GM18511 (cell line): ENCODE results near the gene FHOD1.

Experiments used
- ATAC-seq: cut with Tn5 transposase; IDR thresholded peaks from one replicate; pipeline ENCODE4 v1.9.1; 2021; ENCODE audit warnings: mild to moderate bottlenecking, moderate library complexity; ENCODE audit not compliant: unreplicated experiment

FHOD1 gene

DNA sequence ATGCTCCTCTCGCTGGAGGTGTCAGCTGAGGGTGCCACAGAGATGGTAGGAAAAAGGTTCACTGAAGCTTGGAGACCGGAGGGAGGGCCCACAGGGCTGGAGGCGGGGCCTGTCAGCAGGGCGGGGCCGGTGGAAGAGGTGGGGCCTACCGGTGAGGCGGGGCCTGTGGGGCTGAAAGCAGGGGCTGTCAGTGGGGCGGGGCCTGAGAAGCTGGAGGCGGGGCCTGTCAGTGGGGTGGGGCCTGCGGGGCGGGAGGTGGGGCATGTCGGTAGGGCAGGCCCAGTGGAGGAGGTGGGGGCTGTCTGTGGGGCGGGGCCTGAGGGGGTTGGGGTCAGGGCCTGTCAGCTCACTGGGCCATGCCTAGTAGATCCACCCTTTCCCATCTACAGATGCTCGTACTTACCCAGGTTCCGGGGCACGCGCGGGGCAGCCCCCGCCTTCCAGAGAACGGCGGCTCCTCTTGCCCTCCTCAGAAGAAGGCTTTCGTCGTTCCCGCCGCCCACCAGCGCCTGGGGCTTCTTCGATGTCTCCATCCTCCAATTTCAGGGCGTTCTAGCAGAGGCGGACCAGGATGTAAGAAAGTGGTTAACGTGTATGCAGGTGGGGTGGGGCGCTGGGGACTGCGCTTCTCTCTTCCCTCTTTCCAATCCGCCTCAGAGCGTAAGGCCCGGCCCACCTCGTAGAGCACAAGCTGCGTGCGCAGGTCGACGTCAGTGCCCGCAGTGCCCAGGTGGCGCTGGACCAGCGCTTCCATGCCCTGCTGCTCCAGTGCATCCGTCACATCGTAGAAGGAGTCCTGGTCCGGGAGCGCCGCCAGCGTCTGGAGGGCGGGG is 10.5 kb downstream of the FHOD1 start:
- no peak for ATAC-seq

DNA sequence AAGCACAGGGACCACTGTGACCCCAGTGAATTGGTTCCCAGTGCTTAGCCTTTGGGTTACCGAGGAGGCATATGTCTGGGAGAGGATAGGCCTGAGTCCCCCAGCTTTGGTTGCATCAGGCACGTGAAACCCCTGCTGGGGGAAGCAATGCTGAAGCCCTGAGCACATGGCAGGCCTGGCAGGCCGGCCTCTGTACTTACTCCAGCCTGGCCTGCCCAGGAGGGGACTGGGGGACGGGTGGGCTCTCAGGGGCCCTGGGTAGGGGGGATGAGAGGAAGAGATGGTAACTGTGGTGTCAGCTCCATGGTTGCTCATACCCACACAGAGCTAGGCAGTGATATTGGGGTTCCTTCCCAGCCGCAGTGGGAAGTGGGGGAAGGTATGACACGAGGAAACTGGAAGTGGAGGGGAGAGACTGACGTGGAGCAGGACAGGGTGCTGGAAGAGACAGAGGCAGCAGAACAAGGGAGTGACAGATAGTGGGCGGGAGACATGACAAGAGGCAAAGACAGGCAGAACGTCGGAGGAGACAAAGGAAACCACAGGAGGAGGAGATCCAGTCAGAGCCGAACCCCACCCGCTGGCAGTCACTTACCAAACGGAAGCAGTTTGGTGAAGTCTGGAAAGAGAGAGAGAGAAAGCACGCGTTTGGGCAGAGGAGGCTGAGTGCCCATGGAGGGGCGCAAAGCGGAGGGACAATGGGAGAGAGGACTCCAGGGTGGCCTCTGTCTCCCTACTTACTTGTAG is 11.3 kb downstream of the FHOD1 start:
- ATAC-seq = no peak

DNA sequence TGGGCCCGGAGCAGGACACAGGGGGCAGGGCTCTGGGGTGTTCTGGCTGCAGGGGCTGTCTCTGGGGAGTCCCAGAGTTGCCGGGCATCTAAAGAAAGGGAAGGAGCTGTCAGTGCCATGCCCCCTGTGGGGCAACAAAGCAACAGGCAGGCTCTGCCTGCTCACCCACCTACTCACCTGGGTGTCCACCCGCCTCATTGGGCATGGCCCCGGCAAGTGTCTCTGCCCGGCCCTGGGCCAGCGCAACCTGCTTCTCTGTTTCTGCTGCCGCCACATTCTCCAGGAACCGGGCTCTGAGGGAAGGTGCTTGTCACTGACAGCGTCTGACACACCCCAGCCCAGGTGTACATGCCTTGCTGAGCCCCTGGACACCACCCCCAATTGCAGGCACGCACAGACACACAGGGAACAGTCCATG is 13.1 kb downstream of the FHOD1 start:
- ATAC-seq = no peak

DNA sequence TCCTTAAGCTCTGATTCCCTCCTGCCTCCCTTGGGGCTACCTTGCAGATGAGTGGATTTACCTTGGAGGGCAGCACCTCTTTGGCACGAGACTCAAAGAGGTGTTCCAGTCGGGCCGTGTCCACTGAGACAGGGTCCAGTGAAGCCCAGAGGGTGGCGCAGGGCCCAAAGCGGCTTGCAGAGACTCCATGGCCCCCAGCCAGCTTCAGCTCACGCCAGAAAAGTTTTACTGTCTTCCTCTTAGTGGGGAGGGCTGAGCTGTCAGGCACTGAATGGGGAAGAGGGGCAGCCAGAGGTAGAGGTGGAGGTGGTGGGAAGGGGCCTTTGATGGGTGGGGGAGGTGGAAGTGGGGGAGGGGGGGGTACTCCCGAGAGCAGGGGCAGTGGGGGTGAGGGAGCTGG is 13.7 kb downstream of the FHOD1 start:
- no peak for ATAC-seq

DNA sequence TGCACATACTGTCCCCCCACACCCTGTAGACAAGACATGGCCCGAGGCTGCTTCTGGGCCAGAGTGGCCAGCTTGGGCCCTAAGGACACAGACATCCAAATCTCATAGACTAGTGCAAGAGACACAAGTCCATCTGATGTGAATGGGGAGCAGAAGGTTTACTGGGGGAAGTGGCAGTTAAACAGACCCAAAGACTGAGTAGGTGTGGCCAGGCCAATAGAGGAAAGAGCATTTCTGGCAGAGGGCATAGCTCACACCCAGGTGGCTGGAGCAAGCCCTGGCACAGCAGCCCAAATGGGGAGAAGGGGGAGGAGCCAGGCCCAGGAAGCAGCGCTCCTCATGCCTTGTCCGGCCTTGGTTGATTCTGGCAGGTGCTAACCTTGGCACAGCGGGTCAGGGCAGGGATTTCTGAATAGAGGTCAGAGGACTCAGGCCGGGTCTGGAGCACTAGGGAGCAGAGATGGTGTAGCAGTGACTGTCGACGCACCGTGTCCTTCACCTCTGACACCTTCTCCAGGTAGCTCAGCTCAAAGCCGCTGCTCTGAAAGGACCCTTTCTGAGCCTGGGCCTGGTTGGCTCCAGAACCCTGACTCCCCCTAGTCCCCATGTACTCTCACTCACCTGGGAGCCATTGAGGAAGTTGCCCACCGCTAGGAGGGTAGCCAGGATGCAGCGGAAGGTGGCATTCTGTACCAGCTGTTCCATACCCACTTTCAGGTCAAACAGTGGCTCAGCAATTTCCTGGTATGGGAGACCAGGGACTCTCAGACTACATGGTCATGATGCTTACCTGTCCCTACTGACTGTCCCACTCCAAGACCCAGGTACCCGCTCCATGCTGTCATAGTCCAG is 16.2 kb downstream of the FHOD1 start:
- no peak for ATAC-seq

DNA sequence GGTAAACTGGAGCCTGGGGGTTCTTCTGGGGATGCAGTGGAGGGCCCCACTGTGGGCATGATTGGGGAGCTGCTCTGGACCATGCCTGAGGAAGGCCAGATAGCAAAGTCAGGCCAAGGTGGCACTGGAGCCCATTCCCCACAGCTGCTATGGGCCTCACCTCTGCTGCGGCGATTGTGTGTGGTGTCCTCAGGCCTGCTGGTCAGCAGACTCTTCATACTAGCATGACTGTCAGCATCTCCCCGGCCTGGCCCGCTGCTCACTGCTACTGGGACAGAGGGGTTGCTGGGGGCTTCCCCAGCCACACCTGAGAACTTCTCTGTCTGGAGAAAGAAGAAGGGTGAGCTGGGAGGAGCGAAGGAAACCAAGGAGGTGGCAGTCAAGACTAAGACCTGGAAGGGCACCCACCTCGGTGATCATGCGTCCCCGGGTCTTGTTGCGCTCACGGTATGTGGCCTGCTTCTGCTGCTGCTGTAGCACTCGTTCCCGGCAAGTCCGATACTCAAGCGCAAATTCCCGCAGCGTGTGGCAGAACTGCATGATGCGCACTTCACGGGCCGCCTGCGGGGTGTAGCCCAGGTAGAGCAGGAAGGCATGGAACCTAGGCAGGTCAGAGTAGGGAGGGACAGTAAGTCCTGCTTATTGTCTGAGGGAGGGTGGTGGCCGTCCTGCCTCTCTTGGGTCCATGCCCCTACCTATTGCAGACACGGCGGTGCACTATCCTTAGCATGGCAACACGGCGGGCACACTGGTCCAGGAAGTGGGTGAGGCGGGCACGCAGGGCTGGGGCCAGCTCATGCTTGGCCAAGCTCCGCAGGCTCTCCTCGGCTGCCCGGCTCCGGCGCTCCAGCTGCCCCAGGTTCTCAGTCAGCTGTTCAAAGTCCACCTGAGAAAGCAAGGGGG is 17.1 kb downstream of the FHOD1 start:
- no peak for ATAC-seq

DNA sequence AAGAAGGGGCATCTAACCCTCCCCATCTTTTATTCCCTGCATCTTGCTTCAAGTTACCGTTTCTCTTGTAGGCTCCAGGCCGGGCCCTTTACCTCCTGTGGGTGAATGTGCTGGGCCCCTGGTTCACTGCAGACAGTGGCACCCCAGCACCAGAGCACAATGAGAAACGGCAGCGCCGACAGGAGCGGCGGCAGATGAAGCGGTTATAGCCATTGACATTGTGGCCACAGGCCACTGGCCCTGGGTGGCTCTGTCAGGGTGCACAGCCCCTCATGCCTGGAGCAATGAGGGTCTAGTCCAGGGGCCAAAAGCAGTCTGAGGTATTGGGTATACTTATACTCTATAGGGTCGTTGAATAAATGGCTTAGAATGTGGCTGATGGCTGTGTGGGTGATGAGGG is 18.4 kb downstream of the FHOD1 start:
- ATAC-seq = no peak

DNA sequence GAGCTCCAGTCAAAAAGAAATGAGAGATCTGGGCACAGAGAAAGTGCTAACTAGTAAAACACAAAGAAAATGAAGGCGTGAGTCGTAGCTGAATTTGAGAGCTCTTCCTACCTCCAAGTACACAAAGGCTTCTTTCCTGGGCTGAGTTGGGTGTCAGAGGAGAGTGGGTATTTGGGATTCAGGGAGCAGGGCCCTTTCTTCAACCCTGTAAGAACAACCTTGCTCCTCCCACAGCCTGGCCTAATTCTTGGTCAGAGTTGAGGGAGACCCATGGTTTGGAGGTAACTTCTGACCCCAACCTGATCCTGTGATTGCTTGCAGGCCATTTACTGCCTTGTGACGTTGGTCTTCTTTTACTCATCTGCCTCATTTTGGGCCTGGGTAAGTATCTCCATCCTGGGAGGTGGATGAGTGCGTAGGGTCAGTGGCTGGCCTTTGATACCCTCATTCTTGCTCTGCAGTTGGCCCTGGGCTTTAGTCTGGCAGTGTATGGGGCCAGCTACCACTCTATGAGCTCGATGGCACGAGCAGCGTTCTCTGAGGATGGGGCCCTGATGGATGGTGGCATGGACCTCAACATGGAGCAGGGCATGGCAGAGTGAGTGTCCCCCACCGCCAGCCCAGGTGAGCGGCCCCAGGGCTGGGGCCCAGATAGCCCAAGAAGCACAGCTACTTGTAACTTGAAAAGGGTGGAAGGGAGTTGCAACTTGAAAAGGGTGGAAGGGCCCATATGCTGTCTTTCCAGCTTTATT is 19.1 kb downstream of the FHOD1 start:
- ATAC-seq = no peak

DNA sequence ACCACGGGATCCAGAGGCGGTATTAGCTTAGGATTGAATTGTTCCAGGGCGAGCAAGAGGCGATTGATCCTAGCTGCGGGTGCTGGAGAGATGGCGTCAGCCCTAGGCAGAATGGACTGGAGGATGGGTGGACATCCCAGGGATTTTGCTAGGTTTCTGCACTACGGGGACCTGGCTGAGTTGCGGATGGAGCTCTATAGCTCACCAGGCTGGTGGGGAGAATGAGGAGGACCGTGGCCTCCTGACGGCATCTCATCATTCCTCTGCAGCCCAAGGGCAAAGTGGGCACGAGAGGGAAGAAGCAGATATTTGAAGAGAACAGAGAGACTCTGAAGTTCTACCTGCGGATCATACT is 19.7 kb downstream of the FHOD1 start:
- ATAC-seq = no peak

DNA sequence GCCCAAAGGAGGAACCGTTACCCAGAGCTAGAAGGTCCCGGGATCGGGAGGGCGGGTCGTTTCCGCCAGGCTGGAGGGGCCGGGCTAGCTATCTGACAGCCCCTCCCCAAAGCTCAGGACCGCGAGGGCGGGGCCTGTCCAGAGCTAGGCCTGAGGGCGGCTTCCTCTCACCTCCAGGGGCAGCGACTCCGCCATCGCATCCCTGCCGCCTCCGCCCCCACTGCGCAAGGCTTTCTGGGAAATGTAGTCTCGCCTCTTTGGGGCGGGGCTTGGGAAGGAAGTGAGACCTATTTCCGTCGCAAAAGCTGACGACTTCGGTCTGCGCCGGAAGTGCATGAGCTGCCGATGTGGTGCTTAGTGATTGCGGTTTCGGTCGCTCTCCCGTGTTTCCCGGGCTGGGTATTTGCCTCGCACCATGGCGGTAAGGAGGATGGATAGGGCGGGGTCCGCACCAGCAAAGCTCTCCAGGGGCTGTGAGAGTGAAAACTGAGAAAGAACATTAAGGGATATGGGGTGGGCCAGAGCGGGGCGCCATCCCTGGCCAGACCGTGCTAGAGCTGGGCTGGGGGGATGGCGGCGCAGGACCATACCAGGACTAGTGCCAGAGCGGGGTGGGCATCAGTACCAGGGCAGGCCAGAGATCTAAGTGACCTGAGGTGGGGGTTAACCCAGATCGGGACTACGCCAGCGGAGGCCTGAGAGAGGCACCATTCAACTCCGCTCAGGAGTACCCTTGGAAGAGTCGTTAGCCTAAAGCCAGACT is 20.3 kb downstream of the FHOD1 start, which contains the start of gene TMEM208:
Gene TMEM208 (plus strand): TSS at position 327 of the 763 bp plus-strand sequence. CDS start 89 bp downstream, at position 416.
- ATAC-seq = peak; percentile 98

DNA sequence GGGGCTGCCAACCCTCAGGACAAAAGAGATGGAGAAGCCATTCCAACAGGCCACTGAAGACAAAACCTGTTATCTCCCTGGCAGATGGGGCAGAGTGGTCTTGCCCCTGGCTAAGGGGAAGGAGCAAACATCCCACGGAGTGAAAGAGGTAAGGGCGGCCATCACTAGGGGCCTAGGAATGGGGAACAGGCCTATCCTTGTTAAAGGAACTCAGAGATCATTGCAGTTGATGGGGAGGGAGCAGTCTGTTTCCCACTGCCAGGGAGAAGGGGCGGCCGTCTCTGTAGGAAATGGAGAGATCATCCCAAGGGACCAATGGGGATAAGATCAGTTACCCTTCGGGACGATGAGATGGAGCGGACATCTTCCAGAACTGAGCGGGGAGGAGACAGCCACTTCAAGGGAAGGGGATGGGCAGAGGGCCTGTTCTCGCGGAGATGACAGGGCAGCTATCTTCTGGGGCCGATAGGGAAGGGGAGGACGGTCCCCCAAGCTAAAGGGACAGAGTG is 20.9 kb downstream of the FHOD1 start:
- no peak for ATAC-seq

DNA sequence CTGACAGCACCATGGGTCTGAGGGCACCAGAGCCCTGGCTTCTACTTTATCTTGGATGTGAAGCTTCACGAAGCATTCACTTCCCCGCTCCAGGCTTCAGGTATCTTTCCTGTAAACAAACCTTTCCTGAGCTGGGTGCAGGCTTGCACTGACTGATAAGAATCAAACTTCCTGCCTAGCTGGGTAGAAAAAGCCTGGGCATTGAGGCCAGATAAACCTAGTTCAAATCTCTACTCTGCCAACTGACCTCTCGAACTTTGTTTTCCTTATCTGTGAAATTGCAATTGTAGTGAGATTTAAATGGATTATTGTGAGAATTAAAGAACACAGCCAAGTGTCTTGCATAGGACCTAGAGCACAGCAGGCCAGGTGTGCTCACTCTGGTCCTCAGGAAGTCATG is 23.3 kb downstream of the FHOD1 start:
- no peak for ATAC-seq

DNA sequence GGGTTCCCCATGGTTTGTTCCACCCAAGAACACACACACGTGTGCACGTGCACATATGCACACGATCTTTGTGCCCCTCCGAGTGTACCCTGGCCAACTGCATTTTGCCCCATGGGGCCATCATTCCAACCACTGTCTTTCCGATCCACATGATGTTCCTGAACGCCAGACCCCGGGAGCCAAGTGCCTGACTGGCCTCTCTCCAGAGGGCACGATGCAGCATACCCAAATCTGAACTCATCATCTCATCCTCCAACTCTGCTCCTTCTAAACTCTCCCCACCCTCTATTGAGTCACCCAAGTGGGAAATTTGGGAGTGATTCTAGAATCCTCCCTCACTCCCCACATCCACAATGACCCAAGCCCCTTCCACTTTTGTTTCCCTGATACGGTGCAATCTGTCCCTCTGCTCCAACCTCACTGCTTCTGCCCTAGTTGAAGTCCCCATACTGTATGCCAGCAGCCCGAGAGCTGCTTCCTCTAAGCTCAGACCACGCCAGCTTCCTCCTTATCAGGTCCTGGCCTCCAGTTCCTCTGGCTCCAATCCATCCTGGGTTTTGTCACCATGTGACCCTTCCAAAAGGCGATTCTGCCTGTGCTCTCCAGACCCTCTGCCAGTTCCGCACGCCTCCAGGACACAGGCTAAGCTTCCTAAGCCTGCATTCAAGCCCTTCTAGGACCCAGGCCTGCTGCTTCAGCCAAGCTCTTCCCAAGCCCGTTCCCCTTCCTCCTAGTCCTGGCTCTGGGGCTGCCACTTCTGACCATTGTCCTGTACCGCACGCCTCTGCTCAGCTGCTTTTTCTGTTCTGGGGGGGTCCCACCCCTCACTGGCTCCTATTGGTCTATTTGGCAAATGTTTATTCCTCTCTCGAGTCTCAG is 30.4 kb downstream of the FHOD1 start:
- ATAC-seq = no peak

DNA sequence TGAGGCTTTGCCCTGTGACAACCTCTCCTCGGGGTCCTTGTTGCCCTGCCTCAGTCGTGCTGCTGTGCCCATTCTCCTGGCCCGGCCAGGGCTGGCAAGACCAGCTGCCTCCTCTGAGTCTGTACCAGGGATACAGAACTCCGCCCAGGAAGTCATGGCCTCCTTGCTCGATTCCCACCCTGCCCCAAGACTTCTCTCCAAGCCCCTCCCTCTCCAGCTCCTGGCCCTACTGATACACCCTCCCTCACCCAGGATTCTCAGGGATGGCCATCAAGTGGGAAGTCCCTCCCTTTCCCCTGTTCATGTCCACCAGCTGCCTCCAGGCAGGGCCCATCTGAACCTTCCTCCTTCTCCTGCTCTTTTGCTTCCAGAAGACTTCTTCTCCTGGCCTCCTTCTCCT is 31.6 kb downstream of the FHOD1 start:
- no peak for ATAC-seq

DNA sequence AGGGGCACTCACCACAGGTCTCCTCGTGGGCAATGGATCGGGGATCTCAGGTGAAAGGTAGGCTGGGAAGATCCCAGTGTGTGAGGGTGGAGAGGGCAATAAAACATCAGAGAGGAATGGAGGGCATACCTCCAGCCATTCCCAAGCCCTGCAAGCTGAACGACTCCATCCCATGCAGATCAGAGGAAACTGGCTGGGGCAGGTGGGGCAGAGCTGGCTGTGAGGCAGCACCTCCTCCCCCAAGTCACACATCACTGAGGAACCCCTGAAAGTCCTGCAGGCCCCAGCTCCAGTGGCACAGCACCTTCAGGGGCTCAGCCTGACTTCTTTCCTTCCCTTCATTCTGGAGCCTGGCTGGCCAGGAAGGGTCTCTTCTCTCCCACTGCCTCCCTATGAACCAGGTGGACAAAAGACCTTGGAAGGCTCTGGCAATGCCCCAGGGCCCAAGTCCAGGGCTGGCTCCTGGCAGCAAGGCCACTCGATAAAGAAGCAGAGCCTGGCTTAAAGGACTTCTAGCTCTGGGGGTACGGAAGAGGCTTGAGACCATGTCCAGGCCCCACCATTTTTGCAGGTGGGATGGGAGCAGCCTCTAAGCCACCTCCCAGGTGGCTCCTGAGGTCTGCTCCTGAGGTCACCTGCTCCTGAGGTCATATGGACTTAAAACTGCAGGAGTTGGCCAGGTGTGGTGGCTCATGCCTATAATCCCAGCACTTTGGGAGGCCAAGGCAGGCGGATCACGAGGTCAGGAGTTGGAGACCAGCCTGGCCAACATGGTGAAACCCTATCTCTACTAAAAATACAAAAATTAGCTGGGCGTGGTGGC is 33.9 kb downstream of the FHOD1 start:
- no peak for ATAC-seq

DNA sequence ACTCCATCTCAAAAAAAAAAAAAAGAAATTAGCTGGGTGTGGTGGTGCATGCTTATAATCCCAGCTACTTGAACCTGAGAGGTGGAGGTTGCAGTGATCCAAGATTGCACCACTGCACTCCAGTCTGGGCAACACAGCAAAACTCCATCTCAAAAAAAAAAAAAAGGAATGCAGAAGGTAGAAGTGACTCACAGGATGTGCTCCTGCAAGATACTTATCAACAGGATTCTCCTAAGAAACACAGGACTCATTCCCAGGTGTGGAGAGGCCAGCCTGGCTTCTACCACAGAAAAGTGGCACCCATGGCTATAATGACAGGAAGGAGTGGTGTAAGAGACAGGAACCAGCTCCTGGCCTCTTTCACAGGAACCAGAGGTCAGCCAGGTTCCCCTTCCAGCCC is 34.5 kb downstream of the FHOD1 start:
- ATAC-seq = no peak

DNA sequence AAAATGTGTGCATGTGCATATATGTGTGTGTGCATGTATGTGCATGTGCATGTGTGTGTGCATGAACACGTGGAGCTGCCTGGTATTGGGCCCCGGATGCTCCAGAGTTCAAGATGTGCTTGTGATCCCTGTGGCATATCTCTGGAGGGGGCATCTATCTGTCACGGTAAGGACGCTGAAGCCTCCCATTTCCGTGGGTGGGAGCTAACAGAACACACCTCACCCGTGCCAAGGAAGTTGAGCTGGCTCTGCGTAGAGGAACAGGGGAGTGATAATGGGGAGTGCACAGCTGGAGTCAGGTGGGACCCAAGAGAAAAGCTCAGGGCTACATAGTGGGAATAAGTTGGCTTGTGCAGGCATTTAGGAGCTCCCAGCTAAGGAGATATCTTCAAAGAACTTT is 35.6 kb downstream of the FHOD1 start:
- ATAC-seq = no peak
